HG03025 (cell line): ENCODE results near the gene G3BP1.
"Not testable (repeated sequence)": the region's sequence is repeated elsewhere in the genome, so short reads cannot be mapped to it uniquely, and the experiment has no call there.

Experiments used
- ATAC-seq: cut with Tn5 transposase; IDR thresholded peaks from one replicate; pipeline ENCODE4 v1.9.1; 2021; ENCODE audit warnings: mild to moderate bottlenecking, moderate library complexity; ENCODE audit not compliant: unreplicated experiment, low FRiP score

G3BP1 gene

GRCh38 chr5:151787817-151788216 lies 16.1 kb downstream of the G3BP1 start:
- ATAC-seq, result no peak

GRCh38 chr5:151793358-151793757 lies 21.6 kb downstream of the G3BP1 start:
- ATAC-seq, result no peak

- no peak for ATAC-seq
Observed at GRCh38 chr5:151795426-151795825, 23.7 kb downstream of the G3BP1 start.

- no peak for ATAC-seq
Observed at GRCh38 chr5:151798674-151799073, 26.9 kb downstream of the G3BP1 start.

GRCh38 chr5:151799407-151799806 lies 27.7 kb downstream of the G3BP1 start:
- ATAC-seq, result no peak

- no peak for ATAC-seq
Observed at GRCh38 chr5:151800532-151800931, 28.8 kb downstream of the G3BP1 start.

- no peak for ATAC-seq
Observed at GRCh38 chr5:151805414-151806223, 33.9 kb downstream of the G3BP1 start.

- no peak for ATAC-seq
Observed at GRCh38 chr5:151808451-151809169, 36.9 kb downstream of the G3BP1 start.

- no peak for ATAC-seq
Observed at GRCh38 chr5:151810449-151810848, 38.7 kb downstream of the G3BP1 start.

GRCh38 chr5:151810897-151811296 lies 39.1 kb downstream of the G3BP1 start:
- no peak for ATAC-seq

GRCh38 chr5:151811593-151812321 lies 40.0 kb downstream of the G3BP1 start:
- ATAC-seq, result no peak

- ATAC-seq, result no peak
Observed at GRCh38 chr5:151812757-151813309, 41.1 kb downstream of the G3BP1 start.

GRCh38 chr5:151815051-151815450 lies 43.3 kb downstream of the G3BP1 start:
- ATAC-seq, result no peak

GRCh38 chr5:151819830-151820229 lies 48.1 kb downstream of the G3BP1 start:
- no peak for ATAC-seq

- no peak for ATAC-seq
Observed at GRCh38 chr5:151820271-151820670, 48.5 kb downstream of the G3BP1 start.

GRCh38 chr5:151820903-151821302 lies 49.1 kb downstream of the G3BP1 start:
- ATAC-seq, result no peak

GRCh38 chr5:151822141-151822540 lies 50.4 kb downstream of the G3BP1 start:
- ATAC-seq, result no peak

GRCh38 chr5:151825445-151825844 lies 53.7 kb downstream of the G3BP1 start:
- ATAC-seq, result peak; percentile 50

- ATAC-seq, result no peak
Observed at GRCh38 chr5:151829370-151829769, 57.6 kb downstream of the G3BP1 start.

GRCh38 chr5:151832843-151833242 lies 61.1 kb downstream of the G3BP1 start:
- ATAC-seq, result not testable (repeated sequence)

GRCh38 chr5:151846765-151847164 lies 75.0 kb downstream of the G3BP1 start:
- no peak for ATAC-seq
